ENCODE data around the gene FBLN2.
A peak's percentile ranks its signal among the peaks of the same experiment; 100 is the strongest.

FBLN2 gene

DNA sequence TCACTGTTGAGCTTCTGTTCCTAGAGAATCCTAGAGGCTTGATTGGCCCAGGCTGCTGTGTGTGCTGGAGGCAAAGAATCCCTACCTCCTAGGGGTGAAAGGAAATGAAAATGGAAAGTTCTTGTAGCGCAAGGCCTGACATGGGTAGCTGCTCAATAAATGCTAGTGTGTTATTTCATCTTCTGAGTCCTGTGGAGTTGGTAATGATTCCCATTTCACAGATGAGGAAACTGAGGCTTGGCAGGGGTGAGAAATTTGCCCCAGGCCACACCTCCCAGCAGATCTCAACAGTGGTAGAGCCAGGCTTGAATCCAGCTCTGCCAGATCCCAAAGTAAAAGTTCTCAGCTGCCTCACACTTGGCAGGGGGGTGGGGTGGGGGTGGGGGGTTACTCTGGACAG is 42.7 kb upstream of the FBLN2 start:
- 96% methylated on average over 1 of the region's 1 CpG for WGBS, 2 experiments
- no peak overlapping the region for H3K27ac ChIP-seq (ENCODE audit: insufficient read depth, low read depth, low read length, poor library complexity, severe bottlenecking)

DNA sequence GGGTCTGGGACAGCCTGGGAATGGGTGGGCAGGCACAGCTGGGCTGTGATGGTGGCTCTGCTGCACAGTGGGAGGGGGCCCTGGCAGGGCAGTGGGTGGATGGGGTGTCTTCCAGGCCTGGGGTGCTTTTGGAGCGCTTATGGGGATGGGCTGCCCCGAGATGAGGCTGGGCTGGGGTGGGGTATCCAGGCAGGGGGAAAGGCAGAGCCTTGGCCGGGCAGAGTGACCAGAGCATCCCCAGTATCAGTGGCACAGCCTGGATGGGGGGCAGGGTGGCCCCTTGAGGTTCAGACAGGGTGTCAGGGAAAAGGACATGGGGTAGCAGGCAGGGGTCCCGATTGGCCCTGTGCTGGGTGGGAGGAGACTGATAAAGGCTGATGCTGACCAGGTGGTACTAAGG is 42.2 kb upstream of the FBLN2 start:
- Histone ChIP-seq H3K27ac (ENCODE audit: insufficient read depth, low read depth, low read length, poor library complexity, severe bottlenecking) (no peak overlapping the region), H3K36me3 (ENCODE audit: control insufficient read depth, insufficient read depth, low read length) (no peaks in the 10 kb centered on the region), H3K4me1 (ENCODE audit: control insufficient read depth, insufficient read depth, low read length) (peaks cover 30% of the 10 kb centered on the region), H3K4me3 (ENCODE audit: insufficient read depth, low read depth, low read length) (no peak overlapping the region), H3K27me3 (ENCODE audit: control insufficient read depth, insufficient read depth, low read length, poor library complexity, severe bottlenecking) (no peaks in the 10 kb centered on the region), H3K9me3 (ENCODE audit: control insufficient read depth, low read length) (no peaks in the 10 kb centered on the region)
- 89 to 91% methylated on average over 4 of the region's 4 CpGs for WGBS, 2 experiments

More for the DNA sequence above, 42.7 kb upstream of the FBLN2 start:
- H3K27me3 ChIP-seq (ENCODE audit: control insufficient read depth, insufficient read depth, low read length, poor library complexity, severe bottlenecking): no peaks in the 10 kb centered on the region
- peaks cover 30% of the 10 kb centered on the region for H3K4me1 ChIP-seq (ENCODE audit: control insufficient read depth, insufficient read depth, low read length)
- H3K4me3 ChIP-seq (ENCODE audit: insufficient read depth, low read depth, low read length): no peak overlapping the region
- H3K9me3 ChIP-seq (ENCODE audit: control insufficient read depth, low read length): no peaks in the 10 kb centered on the region
- H3K36me3 ChIP-seq (ENCODE audit: control insufficient read depth, insufficient read depth, low read length): no peaks in the 10 kb centered on the region

- WGBS, 2 experiments: 86 to 92% methylated on average over 3 of the region's 3 CpGs
- no peaks in the 10 kb centered on the region for H3K36me3 ChIP-seq (ENCODE audit: control insufficient read depth, insufficient read depth, low read length)
- H3K27me3 ChIP-seq (ENCODE audit: control insufficient read depth, insufficient read depth, low read length, poor library complexity, severe bottlenecking): no peaks in the 10 kb centered on the region
- peaks cover 30% of the 10 kb centered on the region for H3K4me1 ChIP-seq (ENCODE audit: control insufficient read depth, insufficient read depth, low read length)
- no peaks in the 10 kb centered on the region for H3K9me3 ChIP-seq (ENCODE audit: control insufficient read depth, low read length)
- peak overlapping the region; percentile 36 for H3K27ac ChIP-seq (ENCODE audit: insufficient read depth, low read depth, low read length, poor library complexity, severe bottlenecking)
- H3K4me3 ChIP-seq (ENCODE audit: insufficient read depth, low read depth, low read length): no peak overlapping the region
These were observed 41.7 kb upstream of the FBLN2 start for GRCh38 chr3:13507247-13507569.

- 66 to 67% methylated on average over 20 of the region's 20 CpGs for WGBS, 2 experiments
- H3K36me3 ChIP-seq (ENCODE audit: control insufficient read depth, insufficient read depth, low read length): no peaks in the 10 kb centered on the region
- H3K4me1 ChIP-seq (ENCODE audit: control insufficient read depth, insufficient read depth, low read length): peaks cover 30% of the 10 kb centered on the region
- no peaks in the 10 kb centered on the region for H3K27me3 ChIP-seq (ENCODE audit: control insufficient read depth, insufficient read depth, low read length, poor library complexity, severe bottlenecking)
- no peak overlapping the region for H3K4me3 ChIP-seq (ENCODE audit: insufficient read depth, low read depth, low read length)
- no peaks in the 10 kb centered on the region for H3K9me3 ChIP-seq (ENCODE audit: control insufficient read depth, low read length)
- no peak overlapping the region for H3K27ac ChIP-seq (ENCODE audit: insufficient read depth, low read depth, low read length, poor library complexity, severe bottlenecking)
These were observed 41.2 kb upstream of the FBLN2 start for GRCh38 chr3:13507570-13508339.

- no peaks in the 10 kb centered on the region for H3K36me3 ChIP-seq (ENCODE audit: control insufficient read depth, insufficient read depth, low read length)
- no peaks in the 10 kb centered on the region for H3K27me3 ChIP-seq (ENCODE audit: control insufficient read depth, insufficient read depth, low read length, poor library complexity, severe bottlenecking)
- H3K4me3 ChIP-seq (ENCODE audit: insufficient read depth, low read depth, low read length): no peak overlapping the region
- 94 to 96% methylated on average over 8 of the region's 8 CpGs for WGBS, 2 experiments
- H3K9me3 ChIP-seq (ENCODE audit: control insufficient read depth, low read length): no peaks in the 10 kb centered on the region
- peaks cover 30% of the 10 kb centered on the region for H3K4me1 ChIP-seq (ENCODE audit: control insufficient read depth, insufficient read depth, low read length)
- H3K27ac ChIP-seq (ENCODE audit: insufficient read depth, low read depth, low read length, poor library complexity, severe bottlenecking): no peak overlapping the region
These were observed 40.4 kb upstream of the FBLN2 start for GRCh38 chr3:13508496-13508895.

DNA sequence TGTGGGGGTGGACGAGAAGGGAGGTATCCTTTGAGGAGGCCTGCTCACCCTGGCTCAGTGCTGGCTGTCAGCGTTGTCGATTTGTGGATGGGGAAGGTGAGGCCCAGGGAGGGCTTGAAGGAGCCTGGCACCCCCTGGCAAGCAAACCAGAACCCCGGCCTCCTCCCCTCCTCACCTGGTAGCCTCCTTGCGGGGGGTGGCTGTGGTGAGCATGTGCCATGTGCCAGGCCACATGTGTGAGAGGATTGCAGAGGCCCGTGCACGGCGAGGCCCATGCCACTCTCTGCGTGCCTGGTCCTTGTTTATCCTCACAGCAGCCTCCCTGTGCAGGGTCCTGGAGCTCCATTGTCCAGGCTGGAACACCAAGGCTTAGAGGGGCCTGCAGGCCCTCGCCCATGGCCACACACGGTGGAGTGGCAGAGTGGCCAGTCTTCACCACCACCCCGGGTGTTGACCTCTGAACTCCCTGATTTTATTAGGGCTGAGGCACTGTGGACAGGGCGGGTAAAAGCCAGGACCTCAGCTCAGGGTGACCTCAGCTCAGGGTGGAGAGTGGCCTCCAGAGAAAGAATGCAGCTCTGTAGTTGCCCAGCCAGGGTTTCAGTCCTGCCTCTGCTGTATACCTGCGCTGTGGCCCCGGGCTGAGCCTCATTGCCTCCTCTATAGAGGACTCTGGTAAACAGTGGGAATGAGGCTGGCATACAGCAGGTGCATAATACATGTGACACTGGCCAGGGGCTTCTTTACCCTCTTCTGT is 39.7 kb upstream of the FBLN2 start:
- no peaks in the 10 kb centered on the region for H3K36me3 ChIP-seq (ENCODE audit: control insufficient read depth, insufficient read depth, low read length)
- no peaks in the 10 kb centered on the region for H3K9me3 ChIP-seq (ENCODE audit: control insufficient read depth, low read length)
- 86% methylated on average over 15 of the region's 15 CpGs for WGBS, 2 experiments
- no peak overlapping the region for H3K4me3 ChIP-seq (ENCODE audit: insufficient read depth, low read depth, low read length)
- H3K27me3 ChIP-seq (ENCODE audit: control insufficient read depth, insufficient read depth, low read length, poor library complexity, severe bottlenecking): no peaks in the 10 kb centered on the region
- no peak overlapping the region for H3K27ac ChIP-seq (ENCODE audit: insufficient read depth, low read depth, low read length, poor library complexity, severe bottlenecking)
- H3K4me1 ChIP-seq (ENCODE audit: control insufficient read depth, insufficient read depth, low read length): peaks cover 30% of the 10 kb centered on the region

GRCh38 chr3:13509816-13510192 is 39.1 kb upstream of the FBLN2 start:
- Histone ChIP-seq H3K36me3 (ENCODE audit: control insufficient read depth, insufficient read depth, low read length) (no peaks in the 10 kb centered on the region), H3K27me3 (ENCODE audit: control insufficient read depth, insufficient read depth, low read length, poor library complexity, severe bottlenecking) (no peaks in the 10 kb centered on the region), H3K4me3 (ENCODE audit: insufficient read depth, low read depth, low read length) (no peak overlapping the region), H3K27ac (ENCODE audit: insufficient read depth, low read depth, low read length, poor library complexity, severe bottlenecking) (no peak overlapping the region), H3K9me3 (ENCODE audit: control insufficient read depth, low read length) (no peaks in the 10 kb centered on the region), H3K4me1 (ENCODE audit: control insufficient read depth, insufficient read depth, low read length) (peaks cover 25% of the 10 kb centered on the region)
- WGBS, 2 experiments: 92 to 93% methylated on average over 8 of the region's 8 CpGs

DNA sequence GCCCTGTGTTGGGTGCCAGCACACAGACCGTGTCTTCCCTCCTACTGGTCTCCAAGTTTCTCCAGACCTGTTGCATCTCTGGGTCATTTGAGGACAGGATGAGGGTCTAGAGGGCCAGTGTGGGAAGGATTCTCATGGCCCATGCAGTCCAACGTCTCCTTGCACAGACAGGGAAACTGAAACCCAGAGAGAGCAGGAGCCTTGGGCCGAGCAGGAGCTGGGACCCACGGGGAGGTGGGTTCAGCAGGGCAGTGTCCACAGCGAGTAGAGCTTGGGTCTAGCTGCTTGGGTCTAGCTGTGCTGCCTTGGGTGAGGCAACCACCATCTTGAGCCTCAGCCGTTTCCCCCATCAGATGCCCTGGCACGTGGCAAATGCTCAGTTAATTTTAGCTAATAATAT is 36.5 kb upstream of the FBLN2 start:
- no peak overlapping the region for H3K27ac ChIP-seq (ENCODE audit: insufficient read depth, low read depth, low read length, poor library complexity, severe bottlenecking)
- 91 to 94% methylated on average over 6 to 7 of the region's 7 CpGs for WGBS, 2 experiments
- peaks cover 8% of the 10 kb centered on the region for H3K4me1 ChIP-seq (ENCODE audit: control insufficient read depth, insufficient read depth, low read length)
- H3K4me3 ChIP-seq (ENCODE audit: insufficient read depth, low read depth, low read length): no peak overlapping the region
- H3K27me3 ChIP-seq (ENCODE audit: control insufficient read depth, insufficient read depth, low read length, poor library complexity, severe bottlenecking): no peaks in the 10 kb centered on the region
- no peaks in the 10 kb centered on the region for H3K36me3 ChIP-seq (ENCODE audit: control insufficient read depth, insufficient read depth, low read length)
- no peaks in the 10 kb centered on the region for H3K9me3 ChIP-seq (ENCODE audit: control insufficient read depth, low read length)

GRCh38 chr3:13513051-13513912 is 35.6 kb upstream of the FBLN2 start:
- no peaks in the 10 kb centered on the region for H3K27me3 ChIP-seq (ENCODE audit: control insufficient read depth, insufficient read depth, low read length, poor library complexity, severe bottlenecking)
- H3K27ac ChIP-seq (ENCODE audit: insufficient read depth, low read depth, low read length, poor library complexity, severe bottlenecking): peak overlapping the region; percentile 36
- H3K4me3 ChIP-seq (ENCODE audit: insufficient read depth, low read depth, low read length): no peak overlapping the region
- H3K36me3 ChIP-seq (ENCODE audit: control insufficient read depth, insufficient read depth, low read length): no peaks in the 10 kb centered on the region
- H3K9me3 ChIP-seq (ENCODE audit: control insufficient read depth, low read length): no peaks in the 10 kb centered on the region
- no peaks in the 10 kb centered on the region for H3K4me1 ChIP-seq (ENCODE audit: control insufficient read depth, insufficient read depth, low read length)
- WGBS, 2 experiments: 80 to 81% methylated on average over 20 of the region's 20 CpGs

All from ectodermal cell (in vitro differentiated cells).